Measurements from ENCODE around the gene GGT5.
A peak's percentile ranks its signal among the peaks of the same experiment; 100 is the strongest.

GGT5 gene

DNA sequence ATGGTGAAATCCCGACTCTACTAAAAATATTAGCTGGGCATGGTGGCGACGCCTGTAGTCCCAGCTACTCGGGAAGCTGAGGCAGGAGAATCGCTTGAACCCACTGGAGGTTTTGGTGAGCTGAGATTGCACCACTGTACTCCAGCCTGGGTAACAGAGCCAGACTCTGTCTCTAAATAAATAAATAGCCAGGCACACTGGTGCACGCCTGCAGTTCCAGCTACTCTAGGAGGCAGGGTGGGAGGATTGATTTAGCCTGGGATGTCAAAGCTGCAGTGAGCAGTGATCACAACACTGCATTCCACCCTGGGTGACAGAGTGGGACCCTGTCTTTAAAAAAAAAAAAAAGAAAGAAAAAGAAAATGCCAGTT, 46.2 kb downstream of the GGT5 start:
- TF ChIP-seq ZFX (IDR thresholded peaks at IDR 0.05; ENCODE audit: borderline replicate concordance) = no peak
- TF ChIP-seq, protein P1, sequence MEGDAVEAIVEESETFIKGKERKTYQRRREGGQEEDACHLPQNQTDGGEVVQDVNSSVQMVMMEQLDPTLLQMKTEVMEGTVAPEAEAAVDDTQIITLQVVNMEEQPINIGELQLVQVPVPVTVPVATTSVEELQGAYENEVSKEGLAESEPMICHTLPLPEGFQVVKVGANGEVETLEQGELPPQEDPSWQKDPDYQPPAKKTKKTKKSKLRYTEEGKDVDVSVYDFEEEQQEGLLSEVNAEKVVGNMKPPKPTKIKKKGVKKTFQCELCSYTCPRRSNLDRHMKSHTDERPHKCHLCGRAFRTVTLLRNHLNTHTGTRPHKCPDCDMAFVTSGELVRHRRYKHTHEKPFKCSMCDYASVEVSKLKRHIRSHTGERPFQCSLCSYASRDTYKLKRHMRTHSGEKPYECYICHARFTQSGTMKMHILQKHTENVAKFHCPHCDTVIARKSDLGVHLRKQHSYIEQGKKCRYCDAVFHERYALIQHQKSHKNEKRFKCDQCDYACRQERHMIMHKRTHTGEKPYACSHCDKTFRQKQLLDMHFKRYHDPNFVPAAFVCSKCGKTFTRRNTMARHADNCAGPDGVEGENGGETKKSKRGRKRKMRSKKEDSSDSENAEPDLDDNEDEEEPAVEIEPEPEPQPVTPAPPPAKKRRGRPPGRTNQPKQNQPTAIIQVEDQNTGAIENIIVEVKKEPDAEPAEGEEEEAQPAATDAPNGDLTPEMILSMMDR (IDR thresholded peaks at IDR 0.05) = no peak
- H3K27ac ChIP-seq = no peak overlapping the region

DNA sequence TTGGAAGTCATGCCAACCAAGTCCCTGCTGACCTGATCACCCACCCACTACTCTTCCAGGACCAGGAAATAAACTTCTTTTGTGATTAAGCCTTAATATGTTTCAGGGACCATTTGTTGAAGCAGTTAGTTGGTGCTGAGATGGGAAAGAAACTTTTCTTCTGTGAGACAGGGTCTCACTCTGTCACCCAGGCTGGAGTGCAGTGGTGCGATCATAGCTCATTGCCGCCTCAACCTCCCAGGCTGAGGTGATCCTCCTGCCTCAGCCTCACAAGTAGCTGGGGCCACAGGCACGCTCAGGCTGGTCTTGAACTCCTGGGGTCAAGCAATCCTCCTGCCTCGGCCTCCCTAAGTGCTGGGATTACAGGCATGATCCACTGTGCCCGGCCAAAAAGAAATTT, 53.0 kb downstream of the GGT5 start:
- TF ChIP-seq, protein P1 (IDR thresholded peaks at IDR 0.05) = no peak
- no peak for TF ChIP-seq ZFX (IDR thresholded peaks at IDR 0.05; ENCODE audit: borderline replicate concordance)
- no peak overlapping the region for H3K27ac ChIP-seq

DNA sequence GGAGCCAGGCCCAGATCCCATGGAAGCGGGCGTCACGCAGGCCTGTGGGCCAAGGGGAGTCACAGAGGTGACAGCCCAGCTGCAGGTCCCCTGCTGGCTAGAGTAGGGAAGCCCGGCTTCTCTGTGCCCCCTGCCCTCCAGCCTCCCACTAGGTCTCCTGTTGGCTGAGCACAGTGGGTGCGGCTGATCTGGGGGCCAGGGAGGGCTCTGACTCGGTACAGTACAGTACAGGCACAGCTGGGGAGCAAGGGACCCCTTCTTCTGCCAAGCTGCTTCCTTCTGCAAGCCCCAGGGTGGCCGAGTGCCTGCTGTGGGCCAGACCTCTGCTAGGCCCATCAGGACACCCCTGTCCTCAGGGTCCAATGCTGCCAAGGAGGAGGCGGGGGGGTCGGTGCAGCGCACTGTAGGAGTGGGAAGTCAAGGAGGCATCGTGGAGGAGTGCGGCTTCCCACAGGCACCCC, 53.5 kb downstream of the GGT5 start:
- no peak for TF ChIP-seq ZFX (IDR thresholded peaks at IDR 0.05; ENCODE audit: borderline replicate concordance)
- TF ChIP-seq, protein P1 (IDR thresholded peaks at IDR 0.05) = no peak
- no peak overlapping the region for H3K27ac ChIP-seq

DNA sequence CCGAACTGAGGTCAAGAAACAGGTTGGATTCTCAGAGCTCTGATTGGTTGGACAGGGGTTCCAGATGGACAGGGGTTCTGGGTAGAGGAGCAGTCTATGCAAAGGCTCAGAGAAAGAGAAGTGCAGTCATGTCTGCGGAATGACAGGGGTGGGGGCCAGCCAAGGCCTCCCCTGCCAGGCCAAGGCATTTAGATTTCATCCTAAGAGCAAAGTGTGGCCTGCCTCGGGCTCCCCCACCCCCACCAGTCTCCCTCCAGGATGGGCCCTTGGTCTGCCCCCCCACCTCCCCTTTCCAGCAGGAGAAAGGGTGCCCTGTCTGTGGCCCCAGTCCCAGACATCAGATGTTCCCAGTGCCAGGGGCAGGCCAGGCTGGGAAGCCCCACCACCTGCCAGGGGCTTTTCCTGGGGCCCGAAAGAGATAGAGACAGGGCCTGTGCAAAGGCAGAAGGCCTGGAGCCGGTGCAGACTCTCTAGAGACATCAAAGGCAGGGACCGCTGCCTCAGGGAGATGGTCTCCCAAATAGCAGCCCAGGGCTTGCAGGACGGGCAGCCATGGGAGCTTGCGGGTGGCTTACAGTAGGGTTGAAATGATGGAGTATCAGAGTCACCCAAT, 54.2 kb downstream of the GGT5 start:
- TF ChIP-seq, protein P1 (IDR thresholded peaks at IDR 0.05) = no peak
- TF ChIP-seq ZFX (IDR thresholded peaks at IDR 0.05; ENCODE audit: borderline replicate concordance) = no peak
- H3K27ac ChIP-seq = no peak overlapping the region

GRCh38 chr22:24190159-24190540, 54.7 kb downstream of the GGT5 start:
- TF ChIP-seq ZFX (IDR thresholded peaks at IDR 0.05; ENCODE audit: borderline replicate concordance) = no peak
- TF ChIP-seq, protein P1 (IDR thresholded peaks at IDR 0.05) = no peak

DNA sequence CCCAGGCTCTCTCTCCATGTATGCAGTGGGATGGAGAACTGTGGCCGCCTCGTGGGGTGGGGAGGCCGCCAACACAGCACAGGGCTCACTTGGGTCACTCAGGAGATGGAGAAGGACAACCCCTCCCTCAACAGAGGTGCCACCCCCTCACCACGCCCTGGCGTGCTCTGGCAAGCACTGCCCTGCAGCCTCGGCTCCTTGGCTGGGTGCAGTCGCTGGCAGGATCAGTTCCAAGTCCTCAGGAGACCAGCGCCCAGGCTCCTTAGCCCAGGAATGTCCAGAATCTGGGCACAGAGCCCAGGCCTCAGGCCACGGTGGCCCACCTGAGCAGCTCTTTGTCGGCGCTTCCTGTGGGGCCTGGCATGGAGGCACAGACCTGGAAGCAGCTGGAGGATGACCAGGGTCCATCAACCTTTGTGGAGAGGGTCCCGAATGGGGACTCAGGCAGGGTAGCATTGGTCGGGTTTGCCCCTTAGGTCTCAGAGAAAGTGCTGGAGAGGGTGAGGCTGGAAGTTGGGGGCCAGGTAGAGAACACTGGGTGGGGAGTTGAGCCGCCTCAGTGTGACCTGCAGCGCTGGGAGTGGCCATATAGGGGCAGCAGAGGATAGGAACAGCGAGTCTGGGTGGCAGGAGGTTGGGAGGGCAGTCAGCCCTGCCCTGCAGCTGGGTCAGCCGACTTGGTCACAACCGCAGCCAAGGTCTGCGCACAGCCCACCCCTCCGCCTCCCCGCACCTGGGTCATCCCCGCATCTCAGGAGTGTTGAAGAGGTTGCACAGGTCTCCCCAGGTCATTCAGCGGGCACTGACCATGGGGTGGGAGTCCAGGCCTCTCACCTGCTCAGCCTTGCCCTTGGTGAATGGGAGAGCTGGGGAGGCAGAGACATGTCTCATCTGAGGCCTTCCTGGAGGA, 55.4 kb downstream of the GGT5 start:
- TF ChIP-seq, protein P1 (IDR thresholded peaks at IDR 0.05) = peak; percentile 87
- TF ChIP-seq ZFX (IDR thresholded peaks at IDR 0.05; ENCODE audit: borderline replicate concordance) = no peak
- no peak overlapping the region for H3K27ac ChIP-seq

More at GRCh38 chr22:24190159-24190540, 54.7 kb downstream of the GGT5 start:
- H3K27ac ChIP-seq = no peak overlapping the region

All from 22Rv1 (cell line).